Caki2 (cell line): ENCODE data around the gene NUCKS1. TPM values are rescaled to one million over a fixed set of nuclear protein-coding genes. Genes with fewer than 3 reads are reported as not detected.
"Not testable (repeated sequence)": the region's sequence is repeated elsewhere in the genome, so short reads cannot be mapped to it uniquely, and the experiment has no call there.

Source experiments
- DNase-seq: peaks from one replicate; pipeline ENCODE4 v3.0.0-alpha.2; 2015; ENCODE audit warnings: low read depth
- in situ Hi-C: cut with HindIII; loops from 2 replicates; pipeline ENCODE4 v1.10.0; 2016; ENCODE audit warnings: low sequenced_read_pairs, low pct_unique_long_range_greater_than_20kb, mixed read lengths
- total RNA-seq: library from RNA; depleted of rRNA; stranded (reverse); fragments of >200 nt; shearing (Covaris generic); gene quantifications from 2 replicates; pipeline ENCODE4 v1.2.3, GENCODE V29; 2014; ENCODE audit warnings: low replicate concordance

NUCKS1 gene
- total RNA-seq, 1 experiment from 2014 or later: 109 TPM

- in situ Hi-C loops: no loop called here
- no peak for DNase-seq
These were observed 6.0 kb downstream of the NUCKS1 start for GRCh38 chr1:205743977-205744376.

GRCh38 chr1:205741681-205742080 lies 8.3 kb downstream of the NUCKS1 start:
- DNase-seq: no peak
- in situ Hi-C loops: no loop called here

- in situ Hi-C loops: no loop called here
- DNase-seq: peak; percentile 57
These were observed 10.4 kb downstream of the NUCKS1 start for GRCh38 chr1:205739348-205740160.

- in situ Hi-C loops: no loop called here
- no peak for DNase-seq
These were observed 14.8 kb downstream of the NUCKS1 start for GRCh38 chr1:205735218-205735617.

GRCh38 chr1:205733438-205734175 lies 16.4 kb downstream of the NUCKS1 start:
- in situ Hi-C loops: no loop called here
- no peak for DNase-seq

- in situ Hi-C loops: no loop called here
These were observed 19.9 kb downstream of the NUCKS1 start for GRCh38 chr1:205729945-205730610.

GRCh38 chr1:205726619-205727125 lies 23.3 kb downstream of the NUCKS1 start:
- in situ Hi-C loops: no loop called here
- DNase-seq: no peak

More at GRCh38 chr1:205729945-205730610, 19.9 kb downstream of the NUCKS1 start:
- no peak for DNase-seq

- in situ Hi-C loops: no loop called here
- no peak for DNase-seq
These were observed 24.5 kb downstream of the NUCKS1 start for GRCh38 chr1:205725514-205725913.

- in situ Hi-C loops, DNase-seq: not testable (repeated sequence)
These were observed 29.2 kb downstream of the NUCKS1 start for GRCh38 chr1:205720740-205721139.

GRCh38 chr1:205719762-205720161 lies 30.2 kb downstream of the NUCKS1 start:
- in situ Hi-C loops: no loop called here
- DNase-seq: no peak

GRCh38 chr1:205719015-205719414 lies 31.0 kb downstream of the NUCKS1 start:
- DNase-seq: no peak
- in situ Hi-C loops: no loop called here

- in situ Hi-C loops: no loop called here
- DNase-seq: no peak
These were observed 33.4 kb downstream of the NUCKS1 start for GRCh38 chr1:205716371-205717132.

- in situ Hi-C loops: no loop called here
- DNase-seq: no peak
These were observed 34.4 kb downstream of the NUCKS1 start for GRCh38 chr1:205715628-205716027.

- in situ Hi-C loops: no loop called here
- DNase-seq: no peak
These were observed 35.1 kb downstream of the NUCKS1 start for GRCh38 chr1:205714906-205715246.

- in situ Hi-C loops: no loop called here
- no peak for DNase-seq
These were observed 35.6 kb downstream of the NUCKS1 start for GRCh38 chr1:205714190-205714905.

GRCh38 chr1:205711105-205712048 lies 38.6 kb downstream of the NUCKS1 start:
- DNase-seq: peak; percentile 50
- in situ Hi-C loops: no loop called here
